ENCODE measurements around the gene HPCAL1. TPM values are rescaled to one million over a fixed set of nuclear protein-coding genes. Genes with fewer than 3 reads are reported as not detected.

Gene HPCAL1
- total RNA-seq, 3 donors from 2014 or later (not counting 1 experiment from before 2014, with no cell fraction given), result 31.1 to 45.2 (median 39.8) TPM

DNA sequence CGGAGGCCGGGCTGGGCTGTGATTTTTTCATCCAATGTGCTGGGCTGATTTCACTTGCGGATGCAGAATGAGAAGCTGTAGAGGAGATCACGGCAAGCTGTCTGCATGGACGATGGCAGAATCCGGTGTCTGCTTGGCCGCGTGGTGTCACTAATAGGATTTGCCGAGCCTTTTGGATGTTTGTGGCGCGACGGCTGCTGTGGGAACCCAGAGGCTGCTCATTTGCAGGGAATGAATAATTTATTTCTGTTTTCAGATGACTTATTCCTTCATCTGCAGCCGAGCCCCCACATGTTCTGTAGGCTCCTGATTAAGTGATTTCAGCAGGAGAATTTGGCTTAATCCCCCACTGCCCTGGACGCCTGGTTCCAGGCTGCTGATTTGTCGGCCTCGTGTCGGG, 82.8 kb downstream of the HPCAL1 start:
- no peak overlapping the region for H3K27ac Mint-ChIP-seq
- no peak for DNase-seq

DNA sequence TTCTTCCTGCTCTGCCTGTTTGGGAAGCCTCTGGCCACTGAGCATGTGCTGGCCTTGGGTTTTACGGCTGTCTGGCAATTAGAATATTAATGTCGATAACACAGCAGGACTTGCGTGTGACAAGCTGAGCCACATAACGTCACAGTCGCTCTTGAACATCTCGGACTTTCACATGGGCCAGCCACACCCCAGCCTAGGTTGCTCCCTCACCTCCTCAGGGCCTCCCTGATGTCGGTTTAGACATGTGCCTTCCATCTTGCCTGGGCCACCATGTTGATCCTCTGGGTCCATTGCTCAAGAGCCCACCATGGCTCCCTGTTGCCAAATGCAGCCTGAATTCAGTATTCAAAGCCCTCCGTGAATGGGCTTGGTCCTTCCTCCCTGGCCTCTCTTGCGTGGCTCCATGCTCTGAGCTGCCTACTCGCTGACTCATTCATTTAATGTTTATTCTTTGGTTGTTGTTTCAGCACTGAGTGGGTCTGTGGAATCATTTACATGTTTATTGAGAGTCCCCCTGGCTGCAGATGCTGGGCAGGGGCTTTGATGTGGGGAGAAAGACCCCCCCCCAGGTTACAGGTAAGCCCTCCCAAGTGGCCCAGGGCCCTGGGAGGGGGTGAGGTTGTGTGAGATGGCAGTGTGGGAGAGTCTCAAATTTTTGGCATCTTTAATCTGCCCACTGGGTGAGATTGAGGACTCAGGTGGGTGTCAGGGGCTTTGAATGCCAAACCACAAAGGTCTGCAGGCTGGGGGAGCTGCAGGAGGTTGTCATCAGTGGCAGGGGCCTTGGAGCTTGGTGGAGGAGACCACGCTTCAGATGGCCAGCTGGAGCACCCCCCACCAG, 83.4 kb downstream of the HPCAL1 start:
- no peak for DNase-seq
- Mint-ChIP-seq H3K27ac (peak overlapping the region in 1 of 2 donors; percentile 48), H3K9me3 (no peaks in the 10 kb centered on the region), H3K36me3 (no peaks in the 10 kb centered on the region), H3K4me3 (no peak overlapping the region), H3K4me1 (peaks cover 40 to 43% of the 10 kb centered on the region in 2 donors), H3K27me3 (ENCODE audit: low read depth in 2 of 2) (no peaks in the 10 kb centered on the region)
- TF ChIP-seq, protein P1, sequence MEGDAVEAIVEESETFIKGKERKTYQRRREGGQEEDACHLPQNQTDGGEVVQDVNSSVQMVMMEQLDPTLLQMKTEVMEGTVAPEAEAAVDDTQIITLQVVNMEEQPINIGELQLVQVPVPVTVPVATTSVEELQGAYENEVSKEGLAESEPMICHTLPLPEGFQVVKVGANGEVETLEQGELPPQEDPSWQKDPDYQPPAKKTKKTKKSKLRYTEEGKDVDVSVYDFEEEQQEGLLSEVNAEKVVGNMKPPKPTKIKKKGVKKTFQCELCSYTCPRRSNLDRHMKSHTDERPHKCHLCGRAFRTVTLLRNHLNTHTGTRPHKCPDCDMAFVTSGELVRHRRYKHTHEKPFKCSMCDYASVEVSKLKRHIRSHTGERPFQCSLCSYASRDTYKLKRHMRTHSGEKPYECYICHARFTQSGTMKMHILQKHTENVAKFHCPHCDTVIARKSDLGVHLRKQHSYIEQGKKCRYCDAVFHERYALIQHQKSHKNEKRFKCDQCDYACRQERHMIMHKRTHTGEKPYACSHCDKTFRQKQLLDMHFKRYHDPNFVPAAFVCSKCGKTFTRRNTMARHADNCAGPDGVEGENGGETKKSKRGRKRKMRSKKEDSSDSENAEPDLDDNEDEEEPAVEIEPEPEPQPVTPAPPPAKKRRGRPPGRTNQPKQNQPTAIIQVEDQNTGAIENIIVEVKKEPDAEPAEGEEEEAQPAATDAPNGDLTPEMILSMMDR (IDR thresholded peaks at IDR 0.05), result no peak
- Histone ChIP-seq H3K9me3 (ENCODE audit: control insufficient read depth, insufficient read depth, low read length) (no peaks in the 10 kb centered on the region), H3K4me3 (ENCODE audit: low read length) (no peak overlapping the region), H3K27me3 (ENCODE audit: control insufficient read depth, insufficient read depth, low read length) (no peaks in the 10 kb centered on the region), H3K27ac (ENCODE audit: low read length) (no peak overlapping the region), H3K4me1 (ENCODE audit: control insufficient read depth, insufficient read depth, low read length) (peaks cover 55% of the 10 kb centered on the region), H3K36me3 (ENCODE audit: control insufficient read depth, insufficient read depth, low read length) (no peaks in the 10 kb centered on the region)
- intact Hi-C loops (cut with micrococcal nuclease), result no loop called here
- no peak for ATAC-seq
- 90% methylated on average over 11 of the region's 11 CpGs for WGBS (ENCODE audit: insufficient coverage)

More for the DNA sequence above, 82.8 kb downstream of the HPCAL1 start:
- no peaks in the 10 kb centered on the region for H3K36me3 Mint-ChIP-seq
- no peak for ATAC-seq
- no peak overlapping the region for H3K4me3 ChIP-seq (ENCODE audit: low read length)
- no peaks in the 10 kb centered on the region for H3K9me3 Mint-ChIP-seq
- H3K4me3 Mint-ChIP-seq, result no peak overlapping the region
- peaks cover 45 to 49% of the 10 kb centered on the region in 2 donors for H3K4me1 Mint-ChIP-seq
- intact Hi-C loops (cut with micrococcal nuclease), result no loop called here
- WGBS (ENCODE audit: insufficient coverage), result 98% methylated on average over 17 of the region's 17 CpGs
- H3K27me3 ChIP-seq (ENCODE audit: control insufficient read depth, insufficient read depth, low read length), result no peaks in the 10 kb centered on the region
- H3K27me3 Mint-ChIP-seq (ENCODE audit: low read depth in 2 of 2), result no peaks in the 10 kb centered on the region
- TF ChIP-seq, protein P1 (IDR thresholded peaks at IDR 0.05), result no peak
- H3K36me3 ChIP-seq (ENCODE audit: control insufficient read depth, insufficient read depth, low read length), result no peaks in the 10 kb centered on the region
- peaks cover 57% of the 10 kb centered on the region for H3K4me1 ChIP-seq (ENCODE audit: control insufficient read depth, insufficient read depth, low read length)
- no peaks in the 10 kb centered on the region for H3K9me3 ChIP-seq (ENCODE audit: control insufficient read depth, insufficient read depth, low read length)
- no peak overlapping the region for H3K27ac ChIP-seq (ENCODE audit: low read length)

DNA sequence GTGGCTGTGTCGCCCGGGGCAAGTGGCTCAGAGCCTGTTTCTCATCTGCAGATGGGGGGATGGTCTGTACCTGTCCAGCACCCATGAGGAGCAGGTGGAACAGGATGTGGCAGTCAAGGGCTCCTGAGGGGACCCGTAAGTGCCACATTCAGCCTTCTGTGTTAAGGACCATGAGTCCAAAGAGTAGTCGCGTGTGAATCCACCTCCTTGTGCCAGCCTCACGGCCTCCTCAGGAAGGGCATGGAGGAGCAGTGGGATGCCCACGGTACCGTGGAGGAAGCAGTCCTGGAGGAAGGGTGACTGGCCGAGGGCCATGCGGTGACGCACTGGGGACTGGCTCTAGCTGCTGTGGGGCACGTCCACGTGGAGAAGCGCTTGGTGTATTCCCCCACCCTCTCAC, 84.3 kb downstream of the HPCAL1 start:
- TF ChIP-seq, protein P1 (IDR thresholded peaks at IDR 0.05), result no peak
- WGBS (ENCODE audit: insufficient coverage), result 90% methylated on average over 14 of the region's 14 CpGs
- peak overlapping the region in 1 of 2 donors; percentile 8 for H3K27ac Mint-ChIP-seq
- no peaks in the 10 kb centered on the region for H3K27me3 Mint-ChIP-seq (ENCODE audit: low read depth in 2 of 2)
- no peaks in the 10 kb centered on the region for H3K9me3 Mint-ChIP-seq
- H3K4me1 ChIP-seq (ENCODE audit: control insufficient read depth, insufficient read depth, low read length), result peaks cover 46% of the 10 kb centered on the region
- DNase-seq (no peak), ATAC-seq (no peak)
- H3K27me3 ChIP-seq (ENCODE audit: control insufficient read depth, insufficient read depth, low read length), result no peaks in the 10 kb centered on the region
- no peaks in the 10 kb centered on the region for H3K9me3 ChIP-seq (ENCODE audit: control insufficient read depth, insufficient read depth, low read length)
- peaks cover 34% of the 10 kb centered on the region in 2 donors for H3K4me1 Mint-ChIP-seq
- H3K36me3 ChIP-seq (ENCODE audit: control insufficient read depth, insufficient read depth, low read length), result no peaks in the 10 kb centered on the region
- intact Hi-C loops (cut with micrococcal nuclease), result no loop called here
- H3K27ac ChIP-seq (ENCODE audit: low read length), result no peak overlapping the region
- H3K4me3 ChIP-seq (ENCODE audit: low read length), result no peak overlapping the region
- no peak overlapping the region for H3K4me3 Mint-ChIP-seq
- H3K36me3 Mint-ChIP-seq, result no peaks in the 10 kb centered on the region
